GM23338 (cell line): Measurements from ENCODE around the gene THSD4. TPM values are rescaled to one million over a fixed set of nuclear protein-coding genes. Genes with fewer than 3 reads are reported as not detected.
A peak's percentile ranks its signal among the peaks of the same experiment; 100 is the strongest.

Experiments
- ATAC-seq: fragments of 200-7000 bp; cut with Tn5 transposase; 3 replicates; pipeline ENCODE4 v1.9.1; 2020
- DNase-seq: peaks from one replicate; pipeline ENCODE4 v3.0.0-alpha.2; 2015; ENCODE audit warnings: low spot score
- H2AFZ ChIP-seq: fragments of 200-600 bp; sonication (generic); 2 replicates; pipeline ENCODE4 v1.8.0; 2016; ENCODE audit warnings: antibody characterized with exemption, mild to moderate bottlenecking, moderate library complexity
- H3F3A ChIP-seq: fragments of 200-600 bp; sonication (generic); replicated peaks from 2 replicates; pipeline ENCODE4 v1.8.0; 2017; ENCODE audit warnings: antibody characterized with exemption, mixed run types, low read depth
- H3K27ac ChIP-seq: fragments of 200-600 bp; sonication (generic); 2 replicates; pipeline ENCODE4 v1.6.1; 2016; ENCODE audit warnings: low read depth
- H3K27me3 ChIP-seq: fragments of 200-600 bp; sonication (generic); 2 replicates; pipeline ENCODE4 v1.8.0; 2016; ENCODE audit warnings: mild to moderate bottlenecking, mixed run types, moderate library complexity; ENCODE audit not compliant: insufficient read depth
- H3K36me3 ChIP-seq: fragments of 200-600 bp; sonication (generic); 2 replicates; pipeline ENCODE4 v1.8.0; 2016; ENCODE audit warnings: mild to moderate bottlenecking; ENCODE audit not compliant: insufficient read depth
- H3K4me1 ChIP-seq: fragments of 200-600 bp; sonication (generic); 2 replicates; pipeline ENCODE4 v1.8.0; 2016; ENCODE audit warnings: mild to moderate bottlenecking, moderate library complexity; ENCODE audit not compliant: insufficient read depth
- H3K4me2 ChIP-seq: fragments of 200-600 bp; sonication (generic); 2 replicates; pipeline ENCODE4 v1.7.1; 2017; ENCODE audit warnings: mixed run types
- H3K4me3 ChIP-seq: fragments of 200-600 bp; sonication (generic); 2 replicates; pipeline ENCODE4 v1.6.1; 2016; ENCODE audit warnings: mixed run types
- H3K79me2 ChIP-seq: fragments of 200-600 bp; sonication (generic); replicated peaks from 2 replicates; pipeline ENCODE4 v1.8.0; 2017; ENCODE audit warnings: mild to moderate bottlenecking; ENCODE audit not compliant: insufficient read depth
- H3K9me2 ChIP-seq: fragments of 200-600 bp; sonication (generic); 2 replicates; pipeline ENCODE4 v1.8.0; 2017; ENCODE audit not compliant: insufficient read depth
- H4K20me1 ChIP-seq: fragments of 200-600 bp; sonication (generic); replicated peaks from 2 replicates; pipeline ENCODE4 v1.8.0; 2017; ENCODE audit warnings: mild to moderate bottlenecking; ENCODE audit not compliant: insufficient read depth
- H3K27ac Mint-ChIP-seq: 2 replicates; pipeline ENCODE4 v1.8.0; 2020; ENCODE audit warnings: inconsistent platforms, mild to moderate bottlenecking, moderate library complexity, mixed read lengths
- H3K27me3 Mint-ChIP-seq: 3 replicates; pipeline ENCODE4 v1.8.0; 2022; ENCODE audit warnings: low read depth, mild to moderate bottlenecking, moderate library complexity, mixed read lengths, inconsistent platforms; ENCODE audit not compliant: insufficient read depth, poor library complexity
- H3K36me3 Mint-ChIP-seq: 3 replicates; pipeline ENCODE4 v1.8.0; 2021; ENCODE audit warnings: low read depth, mild to moderate bottlenecking, inconsistent platforms, moderate library complexity, mixed read lengths
- H3K4me1 Mint-ChIP-seq: 3 replicates; pipeline ENCODE4 v1.8.0; 2020; ENCODE audit warnings: mild to moderate bottlenecking, inconsistent platforms, mixed read lengths
- H3K4me3 Mint-ChIP-seq: 3 replicates; pipeline ENCODE4 v1.8.0; 2021; ENCODE audit warnings: moderate library complexity, mild to moderate bottlenecking, inconsistent platforms, mixed read lengths
- H3K9me3 Mint-ChIP-seq: 3 replicates; pipeline ENCODE4 v1.8.0; 2020; ENCODE audit warnings: moderate library complexity, mild to moderate bottlenecking, inconsistent platforms, mixed read lengths
- CREB1 ChIP-seq: fragments of 250-450 bp; sonication (Bioruptor Pico); IDR thresholded peaks from 2 replicates; pipeline ENCODE4 v1.5.0; 2020; ENCODE audit warnings: low read depth, mild to moderate bottlenecking, moderate library complexity
- ETS1 ChIP-seq: IDR thresholded peaks from 2 replicates; pipeline ENCODE4 v1.6.1; 2016; ENCODE audit warnings: antibody characterized with exemption
- EZH2 ChIP-seq: fragments of 200-600 bp; sonication (generic); IDR thresholded peaks from one replicate; pipeline ENCODE4 v1.8.0; 2017; ENCODE audit warnings: antibody characterized with exemption, mild to moderate bottlenecking, low read depth; ENCODE audit not compliant: unreplicated experiment
- EZH2phosphoT487 ChIP-seq: fragments of 200-600 bp; sonication (generic); IDR thresholded peaks from one replicate; pipeline ENCODE4 v1.8.1; 2018; ENCODE audit warnings: antibody characterized with exemption; ENCODE audit not compliant: unreplicated experiment
- JUNB ChIP-seq: IDR thresholded peaks from one replicate; pipeline ENCODE4 v1.6.1; 2016; ENCODE audit warnings: antibody characterized with exemption; ENCODE audit not compliant: unreplicated experiment
- NANOG ChIP-seq: IDR thresholded peaks from 2 replicates; pipeline ENCODE4 v1.6.1; 2016; ENCODE audit warnings: antibody characterized with exemption, borderline replicate concordance
- STAT1 ChIP-seq: IDR thresholded peaks from one replicate; pipeline ENCODE4 v1.6.1; 2016; ENCODE audit warnings: antibody characterized with exemption; ENCODE audit not compliant: unreplicated experiment
- ZNF114 ChIP-seq: fragments of 250-450 bp; sonication (Bioruptor Pico); IDR thresholded peaks from 2 replicates; pipeline ENCODE4 v1.5.0; 2020; ENCODE audit warnings: mild to moderate bottlenecking, moderate library complexity
- ZNF331 ChIP-seq: fragments of 250-450 bp; sonication (Bioruptor Pico); IDR thresholded peaks from 2 replicates; pipeline ENCODE4 v1.5.0; 2020; ENCODE audit warnings: low read depth, mild to moderate bottlenecking, moderate library complexity
- polyA plus RNA-seq: library from polyadenylated mRNA; unstranded; fragments of >200 nt; fragmentation: Nextera tagmentation; extraction: Ambion mirVana; gene quantifications from 2 replicates; pipeline ENCODE4 v1.2.1, GENCODE V29; 2016
- total RNA-seq: library from RNA; depleted of rRNA; stranded (reverse); fragments of >200 nt; shearing (Covaris generic); gene quantifications from 2 replicates; pipeline ENCODE4 v1.2.3, GENCODE V29; 2014
- TF ChIP-seq, protein P1 (sequence below): IDR thresholded peaks from one replicate; pipeline ENCODE4 v1.6.1; 2018; ENCODE audit warnings: antibody characterized with exemption; ENCODE audit not compliant: unreplicated experiment
- TF ChIP-seq, protein P2 (sequence below): fragments of 250-450 bp; sonication (Bioruptor Pico); IDR thresholded peaks from 2 replicates; pipeline ENCODE4 v1.5.0; 2020; ENCODE audit warnings: mild to moderate bottlenecking, moderate library complexity

THSD4 gene
- total and polyA plus RNA-seq, 2 experiments from 2014 or later, result 2.0 to 7.4 TPM

DNA sequence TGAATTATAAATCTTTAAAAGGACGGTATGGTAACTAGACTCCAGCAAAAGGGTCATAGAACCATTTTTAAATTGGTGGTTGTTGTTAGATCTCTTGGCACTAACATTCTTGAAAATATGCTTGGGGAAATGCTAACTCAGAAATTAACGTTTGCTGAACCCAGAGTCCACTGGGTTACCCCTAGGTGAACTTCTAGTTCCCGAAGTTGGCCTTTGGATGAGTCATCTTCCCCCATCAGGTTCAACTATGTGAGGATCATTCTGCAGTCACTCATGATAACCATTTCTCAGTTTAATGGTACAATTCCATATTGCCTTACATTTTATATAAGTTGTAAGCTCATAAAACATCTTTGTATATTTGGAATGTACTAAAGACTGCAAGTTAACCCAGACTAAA lies 204.7 kb downstream of the THSD4 start (continued):
- TF ChIP-seq CREB1 (CRISPR knock-in tag) (no peak), EZH2 (no peak)

DNA sequence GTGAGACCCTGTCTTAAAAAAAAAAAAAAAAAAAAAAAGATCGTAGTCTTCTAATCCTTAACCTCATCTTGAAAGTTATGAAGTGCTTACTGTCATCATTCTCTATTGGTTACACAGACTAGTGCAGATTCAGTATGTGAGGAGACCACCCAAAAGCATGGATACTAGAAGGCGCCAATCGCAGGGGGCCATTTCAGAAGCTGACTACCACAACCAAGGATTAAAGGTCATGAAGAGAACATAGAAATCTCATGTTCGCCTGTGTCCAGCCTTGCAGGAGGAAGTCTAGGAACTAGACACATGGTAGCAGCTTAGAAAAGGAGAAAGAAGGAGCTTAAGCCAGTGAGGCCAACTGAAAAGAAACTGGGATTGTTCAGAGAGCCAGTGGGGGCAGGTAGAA lies 207.8 kb downstream of the THSD4 start:
- no peaks in the 10 kb centered on the region for H3K79me2 ChIP-seq
- H3K36me3 Mint-ChIP-seq, result no peaks in the 10 kb centered on the region
- H3K9me2 ChIP-seq, result no peaks in the 10 kb centered on the region; the same call in 1 of the 2 replicates
- H3F3A ChIP-seq, result no peaks in the 10 kb centered on the region
- no peaks in the 10 kb centered on the region for H3K27me3 ChIP-seq
- H3K27me3 Mint-ChIP-seq, result peaks cover 2% of the 10 kb centered on the region
- H3K4me2 ChIP-seq, result no peak overlapping the region
- H3K9me3 Mint-ChIP-seq, result peaks cover under 1% of the 10 kb centered on the region; the same call in 1 of the 3 replicates
- no peaks in the 10 kb centered on the region for H4K20me1 ChIP-seq
- H3K4me1 ChIP-seq, result no peaks in the 10 kb centered on the region
- DNase-seq (no peak), ATAC-seq (no peak)
- H3K4me1 Mint-ChIP-seq, result no peaks in the 10 kb centered on the region; the same call in 2 of the 3 replicates
- no peak overlapping the region for H3K4me3 Mint-ChIP-seq
- no peak for TF ChIP-seq NANOG
- no peak for TF ChIP-seq ZNF331 (CRISPR knock-in tag)
- TF ChIP-seq, protein P1, sequence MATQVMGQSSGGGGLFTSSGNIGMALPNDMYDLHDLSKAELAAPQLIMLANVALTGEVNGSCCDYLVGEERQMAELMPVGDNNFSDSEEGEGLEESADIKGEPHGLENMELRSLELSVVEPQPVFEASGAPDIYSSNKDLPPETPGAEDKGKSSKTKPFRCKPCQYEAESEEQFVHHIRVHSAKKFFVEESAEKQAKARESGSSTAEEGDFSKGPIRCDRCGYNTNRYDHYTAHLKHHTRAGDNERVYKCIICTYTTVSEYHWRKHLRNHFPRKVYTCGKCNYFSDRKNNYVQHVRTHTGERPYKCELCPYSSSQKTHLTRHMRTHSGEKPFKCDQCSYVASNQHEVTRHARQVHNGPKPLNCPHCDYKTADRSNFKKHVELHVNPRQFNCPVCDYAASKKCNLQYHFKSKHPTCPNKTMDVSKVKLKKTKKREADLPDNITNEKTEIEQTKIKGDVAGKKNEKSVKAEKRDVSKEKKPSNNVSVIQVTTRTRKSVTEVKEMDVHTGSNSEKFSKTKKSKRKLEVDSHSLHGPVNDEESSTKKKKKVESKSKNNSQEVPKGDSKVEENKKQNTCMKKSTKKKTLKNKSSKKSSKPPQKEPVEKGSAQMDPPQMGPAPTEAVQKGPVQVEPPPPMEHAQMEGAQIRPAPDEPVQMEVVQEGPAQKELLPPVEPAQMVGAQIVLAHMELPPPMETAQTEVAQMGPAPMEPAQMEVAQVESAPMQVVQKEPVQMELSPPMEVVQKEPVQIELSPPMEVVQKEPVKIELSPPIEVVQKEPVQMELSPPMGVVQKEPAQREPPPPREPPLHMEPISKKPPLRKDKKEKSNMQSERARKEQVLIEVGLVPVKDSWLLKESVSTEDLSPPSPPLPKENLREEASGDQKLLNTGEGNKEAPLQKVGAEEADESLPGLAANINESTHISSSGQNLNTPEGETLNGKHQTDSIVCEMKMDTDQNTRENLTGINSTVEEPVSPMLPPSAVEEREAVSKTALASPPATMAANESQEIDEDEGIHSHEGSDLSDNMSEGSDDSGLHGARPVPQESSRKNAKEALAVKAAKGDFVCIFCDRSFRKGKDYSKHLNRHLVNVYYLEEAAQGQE, result no peak
- TF ChIP-seq ETS1, result no peak
- TF ChIP-seq EZH2phosphoT487, result no peak
- TF ChIP-seq ZNF114 (CRISPR knock-in tag), result no peak
- TF ChIP-seq CREB1 (CRISPR knock-in tag), result no peak
- no peak for TF ChIP-seq JUNB
- TF ChIP-seq EZH2, result no peak
- TF ChIP-seq, protein P2, sequence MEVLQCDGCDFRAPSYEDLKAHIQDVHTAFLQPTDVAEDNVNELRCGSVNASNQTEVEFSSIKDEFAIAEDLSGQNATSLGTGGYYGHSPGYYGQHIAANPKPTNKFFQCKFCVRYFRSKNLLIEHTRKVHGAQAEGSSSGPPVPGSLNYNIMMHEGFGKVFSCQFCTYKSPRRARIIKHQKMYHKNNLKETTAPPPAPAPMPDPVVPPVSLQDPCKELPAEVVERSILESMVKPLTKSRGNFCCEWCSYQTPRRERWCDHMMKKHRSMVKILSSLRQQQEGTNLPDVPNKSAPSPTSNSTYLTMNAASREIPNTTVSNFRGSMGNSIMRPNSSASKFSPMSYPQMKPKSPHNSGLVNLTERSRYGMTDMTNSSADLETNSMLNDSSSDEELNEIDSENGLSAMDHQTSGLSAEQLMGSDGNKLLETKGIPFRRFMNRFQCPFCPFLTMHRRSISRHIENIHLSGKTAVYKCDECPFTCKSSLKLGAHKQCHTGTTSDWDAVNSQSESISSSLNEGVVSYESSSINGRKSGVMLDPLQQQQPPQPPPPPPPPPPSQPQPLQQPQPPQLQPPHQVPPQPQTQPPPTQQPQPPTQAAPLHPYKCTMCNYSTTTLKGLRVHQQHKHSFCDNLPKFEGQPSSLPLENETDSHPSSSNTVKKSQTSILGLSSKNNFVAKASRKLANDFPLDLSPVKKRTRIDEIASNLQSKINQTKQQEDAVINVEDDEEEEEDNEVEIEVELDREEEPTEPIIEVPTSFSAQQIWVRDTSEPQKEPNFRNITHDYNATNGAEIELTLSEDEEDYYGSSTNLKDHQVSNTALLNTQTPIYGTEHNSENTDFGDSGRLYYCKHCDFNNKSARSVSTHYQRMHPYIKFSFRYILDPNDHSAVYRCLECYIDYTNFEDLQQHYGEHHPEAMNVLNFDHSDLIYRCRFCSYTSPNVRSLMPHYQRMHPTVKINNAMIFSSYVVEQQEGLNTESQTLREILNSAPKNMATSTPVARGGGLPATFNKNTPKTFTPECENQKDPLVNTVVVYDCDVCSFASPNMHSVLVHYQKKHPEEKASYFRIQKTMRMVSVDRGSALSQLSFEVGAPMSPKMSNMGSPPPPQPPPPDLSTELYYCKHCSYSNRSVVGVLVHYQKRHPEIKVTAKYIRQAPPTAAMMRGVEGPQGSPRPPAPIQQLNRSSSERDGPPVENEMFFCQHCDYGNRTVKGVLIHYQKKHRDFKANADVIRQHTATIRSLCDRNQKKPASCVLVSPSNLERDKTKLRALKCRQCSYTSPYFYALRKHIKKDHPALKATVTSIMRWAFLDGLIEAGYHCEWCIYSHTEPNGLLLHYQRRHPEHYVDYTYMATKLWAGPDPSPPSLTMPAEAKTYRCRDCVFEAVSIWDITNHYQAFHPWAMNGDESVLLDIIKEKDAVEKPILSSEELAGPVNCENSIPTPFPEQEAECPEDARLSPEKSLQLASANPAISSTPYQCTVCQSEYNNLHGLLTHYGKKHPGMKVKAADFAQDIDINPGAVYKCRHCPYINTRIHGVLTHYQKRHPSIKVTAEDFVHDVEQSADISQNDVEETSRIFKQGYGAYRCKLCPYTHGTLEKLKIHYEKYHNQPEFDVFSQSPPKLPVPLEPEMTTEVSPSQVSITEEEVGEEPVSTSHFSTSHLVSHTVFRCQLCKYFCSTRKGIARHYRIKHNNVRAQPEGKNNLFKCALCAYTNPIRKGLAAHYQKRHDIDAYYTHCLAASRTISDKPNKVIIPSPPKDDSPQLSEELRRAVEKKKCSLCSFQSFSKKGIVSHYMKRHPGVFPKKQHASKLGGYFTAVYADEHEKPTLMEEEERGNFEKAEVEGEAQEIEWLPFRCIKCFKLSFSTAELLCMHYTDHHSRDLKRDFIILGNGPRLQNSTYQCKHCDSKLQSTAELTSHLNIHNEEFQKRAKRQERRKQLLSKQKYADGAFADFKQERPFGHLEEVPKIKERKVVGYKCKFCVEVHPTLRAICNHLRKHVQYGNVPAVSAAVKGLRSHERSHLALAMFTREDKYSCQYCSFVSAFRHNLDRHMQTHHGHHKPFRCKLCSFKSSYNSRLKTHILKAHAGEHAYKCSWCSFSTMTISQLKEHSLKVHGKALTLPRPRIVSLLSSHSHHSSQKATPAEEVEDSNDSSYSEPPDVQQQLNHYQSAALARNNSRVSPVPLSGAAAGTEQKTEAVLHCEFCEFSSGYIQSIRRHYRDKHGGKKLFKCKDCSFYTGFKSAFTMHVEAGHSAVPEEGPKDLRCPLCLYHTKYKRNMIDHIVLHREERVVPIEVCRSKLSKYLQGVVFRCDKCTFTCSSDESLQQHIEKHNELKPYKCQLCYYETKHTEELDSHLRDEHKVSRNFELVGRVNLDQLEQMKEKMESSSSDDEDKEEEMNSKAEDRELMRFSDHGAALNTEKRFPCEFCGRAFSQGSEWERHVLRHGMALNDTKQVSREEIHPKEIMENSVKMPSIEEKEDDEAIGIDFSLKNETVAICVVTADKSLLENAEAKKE (CRISPR knock-in tag), result no peak
- TF ChIP-seq STAT1, result no peak
- no peak overlapping the region for H3K27ac ChIP-seq
- H2AFZ ChIP-seq, result no peak overlapping the region
- H3K27ac Mint-ChIP-seq, result peak overlapping the region; percentile 20; the same call in 1 of the 2 replicates
- no peak overlapping the region for H3K4me3 ChIP-seq
- no peaks in the 10 kb centered on the region for H3K36me3 ChIP-seq
